ENCODE results near the gene COX19. TPM values are rescaled to one million over a fixed set of nuclear protein-coding genes. Genes with fewer than 3 reads are reported as not detected.

COX19 gene
- total RNA-seq, 1 experiment from 2014 or later, result 12.3 TPM

DNA sequence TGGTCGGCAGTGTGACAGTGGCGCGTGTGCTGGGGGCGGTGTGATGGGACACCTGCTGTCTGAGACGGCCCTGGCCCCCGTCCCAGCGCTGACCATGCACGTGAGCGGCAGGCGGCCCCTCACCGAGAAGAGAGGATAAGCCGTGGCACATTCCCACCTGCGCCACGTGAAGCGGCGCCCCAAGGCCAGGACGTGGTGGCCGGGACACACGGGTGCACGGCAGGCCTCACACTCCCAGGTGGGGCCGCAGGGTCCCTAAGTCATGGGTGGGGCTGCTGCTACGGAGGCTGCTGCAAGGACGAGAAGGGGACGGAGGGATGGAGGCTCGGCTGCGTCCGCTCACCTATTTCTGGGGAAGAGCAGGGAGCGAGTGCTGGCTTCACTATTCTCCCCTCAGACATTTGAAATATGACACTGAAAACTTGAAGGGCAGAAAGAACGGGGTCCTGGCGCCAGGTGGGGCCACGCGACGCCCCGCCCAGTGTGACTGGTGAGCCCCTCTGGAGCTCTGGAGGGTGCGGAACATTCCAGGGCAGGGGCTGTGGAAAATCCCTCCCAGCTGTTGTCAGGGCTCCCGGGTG lies 15.1 kb upstream of the COX19 start:
- H4K91ac ChIP-seq (ENCODE audit: insufficient read length, low read depth, low read length), result no peak overlapping the region
- no peaks in the 10 kb centered on the region for H4K20me1 ChIP-seq (ENCODE audit: control insufficient read depth, insufficient read depth, insufficient read length)
- H3K27me3 Mint-ChIP-seq (ENCODE audit: low read depth), result peaks cover under 1% of the 10 kb centered on the region; the same call in 1 of the 2 replicates
- H2BK120ac ChIP-seq (ENCODE audit: low read depth, low read length, poor library complexity, severe bottlenecking), result no peak overlapping the region
- no peak overlapping the region for H3K4me3 Mint-ChIP-seq
- no peaks in the 10 kb centered on the region for H3K27me3 ChIP-seq (ENCODE audit: insufficient read depth, low read length)
- no peak overlapping the region for H3K14ac ChIP-seq (ENCODE audit: insufficient read depth, low read length)
- no peak overlapping the region for H2BK20ac ChIP-seq (ENCODE audit: low read depth, low read length, poor library complexity, severe bottlenecking)
- H4K8ac ChIP-seq (replicated peaks; ENCODE audit: insufficient read length, low read depth, low read length), result no peak overlapping the region
- H3K79me2 ChIP-seq (ENCODE audit: insufficient read depth, low read length), result no peaks in the 10 kb centered on the region
- no peak overlapping the region for H2BK12ac ChIP-seq (ENCODE audit: insufficient read length, low read depth, low read length)
- no peaks in the 10 kb centered on the region for H3K9me3 Mint-ChIP-seq
- H3K4me2 ChIP-seq (ENCODE audit: insufficient read depth, insufficient read length, low read length), result no peak overlapping the region
- no peaks in the 10 kb centered on the region for H3K23me2 ChIP-seq (ENCODE audit: insufficient read length, low read depth, low read length, poor library complexity, severe bottlenecking)
- H3K27ac Mint-ChIP-seq, result no peak overlapping the region
- no peak overlapping the region for H3K9ac ChIP-seq (ENCODE audit: extremely low read depth, insufficient read length, low read length)
- WGBS (ENCODE audit: extremely low coverage, insufficient read length, low lambda C conversion rate), result no CpG with 5 or more reads among the region's 36 CpGs
- H3K27ac ChIP-seq (ENCODE audit: insufficient read length, low read depth, low read length), result no peak overlapping the region
- no peak for DNase-seq
- no peak overlapping the region for H3K23ac ChIP-seq (ENCODE audit: insufficient read length, low read depth, low read length)
- H3K4me1 Mint-ChIP-seq, result peaks cover 0 to 2% of the 10 kb centered on the region in 2 experiments; a peak in 2 of 4 replicates
- H3K4me1 ChIP-seq (ENCODE audit: insufficient read depth, low read length), result no peaks in the 10 kb centered on the region
- no peak overlapping the region for H2AK5ac ChIP-seq (ENCODE audit: insufficient read length, low read length)
- no peak overlapping the region for H4K5ac ChIP-seq (ENCODE audit: insufficient read length, low read depth, low read length)
- TF ChIP-seq, protein P1, sequence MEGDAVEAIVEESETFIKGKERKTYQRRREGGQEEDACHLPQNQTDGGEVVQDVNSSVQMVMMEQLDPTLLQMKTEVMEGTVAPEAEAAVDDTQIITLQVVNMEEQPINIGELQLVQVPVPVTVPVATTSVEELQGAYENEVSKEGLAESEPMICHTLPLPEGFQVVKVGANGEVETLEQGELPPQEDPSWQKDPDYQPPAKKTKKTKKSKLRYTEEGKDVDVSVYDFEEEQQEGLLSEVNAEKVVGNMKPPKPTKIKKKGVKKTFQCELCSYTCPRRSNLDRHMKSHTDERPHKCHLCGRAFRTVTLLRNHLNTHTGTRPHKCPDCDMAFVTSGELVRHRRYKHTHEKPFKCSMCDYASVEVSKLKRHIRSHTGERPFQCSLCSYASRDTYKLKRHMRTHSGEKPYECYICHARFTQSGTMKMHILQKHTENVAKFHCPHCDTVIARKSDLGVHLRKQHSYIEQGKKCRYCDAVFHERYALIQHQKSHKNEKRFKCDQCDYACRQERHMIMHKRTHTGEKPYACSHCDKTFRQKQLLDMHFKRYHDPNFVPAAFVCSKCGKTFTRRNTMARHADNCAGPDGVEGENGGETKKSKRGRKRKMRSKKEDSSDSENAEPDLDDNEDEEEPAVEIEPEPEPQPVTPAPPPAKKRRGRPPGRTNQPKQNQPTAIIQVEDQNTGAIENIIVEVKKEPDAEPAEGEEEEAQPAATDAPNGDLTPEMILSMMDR (conservative IDR thresholded peaks at IDR 0.05), result no peak
- H3K79me1 ChIP-seq (ENCODE audit: insufficient read depth, low read depth, low read length, poor library complexity, severe bottlenecking), result no peaks in the 10 kb centered on the region
- H3K36me3 Mint-ChIP-seq (ENCODE audit: insufficient read depth in 1 of 3, low read depth in 3 of 3), result no peaks in the 10 kb centered on the region; a peak in 1 of 7 replicates
- H2BK15ac ChIP-seq (ENCODE audit: low read depth, low read length), result no peak overlapping the region
- no peak overlapping the region for H3T11ph ChIP-seq (ENCODE audit: low read length)
- H3K4ac ChIP-seq (ENCODE audit: low read depth, low read length), result no peak overlapping the region
- no peak overlapping the region for H3K18ac ChIP-seq (ENCODE audit: insufficient read length, low read depth, low read length)
- no peak overlapping the region for H2BK5ac ChIP-seq (ENCODE audit: insufficient read length, low read length)
- no peaks in the 10 kb centered on the region for H3K9me3 ChIP-seq (ENCODE audit: control insufficient read depth, low read depth, low read length)
- no peak overlapping the region for H2AFZ ChIP-seq (ENCODE audit: low read length)
- H3K56ac ChIP-seq (ENCODE audit: insufficient read length, low read depth, low read length), result no peak overlapping the region

Measured in H9 (cell line).